ENCODE data around the gene PRKCSH. TPM values are rescaled to one million over a fixed set of nuclear protein-coding genes. Genes with fewer than 3 reads are reported as not detected.

Gene PRKCSH
- total and polyA plus RNA-seq, 7 experiments from 2014 or later: 30.6 to 332 (median 279) TPM

GRCh38 chr19:11495481-11495880, 60.0 kb downstream of the PRKCSH start:
- Histone ChIP-seq H3K27me3 (ENCODE audit: control insufficient read depth in 2 of 2, insufficient read depth in 2 of 2, low read length in 2 of 2) (no peaks in the 10 kb centered on the region), H3K36me3 (ENCODE audit: control insufficient read depth in 2 of 3, insufficient read depth in 3 of 3, low read length in 3 of 3) (peaks cover 0 to 39% (median 0%) of the 10 kb centered on the region in 3 experiments), H3K27ac (ENCODE audit: low read depth, low read length) (no peak overlapping the region), H3K4me1 (ENCODE audit: control insufficient read depth in 2 of 2, insufficient read depth in 2 of 2, low read length in 2 of 2) (no peaks in the 10 kb centered on the region), H3K9me3 (ENCODE audit: control insufficient read depth in 2 of 3, low read length in 3 of 3) (no peaks in the 10 kb centered on the region), H3K4me3 (ENCODE audit: low read length) (no peak overlapping the region)
- ATAC-seq (no peak), DNase-seq (no peak)
- intact Hi-C loops (cut with micrococcal nuclease): no loop called here
- Mint-ChIP-seq H3K4me1 (peaks cover 0 to 8% (median 0%) of the 10 kb centered on the region in 7 donors), H3K9me3 (peaks cover 0 to 3% (median 0%) of the 10 kb centered on the region in 11 donors), H3K4me3 (no peak overlapping the region), H3K36me3 (peaks cover 5 to 26% (median 11%) of the 10 kb centered on the region in 5 donors), H3K27ac (no peak overlapping the region), H3K27me3 (no peaks in the 10 kb centered on the region)
- ChIA-PET CTCF (interaction anchor here (0.6 kb wide), 1 partner anchor 470 kb away, joined by 3 read pairs; no protein-coding TSS in a partner anchor), POLR2A (no interaction called here)

- ATAC-seq: no peak
- no peaks in the 10 kb centered on the region for H3K27me3 Mint-ChIP-seq
- H3K9me3 Mint-ChIP-seq: peaks cover 0 to under 1% (median 0%) of the 10 kb centered on the region in 11 donors
- H3K27ac ChIP-seq (ENCODE audit: low read depth, low read length): no peak overlapping the region
- H3K4me3 Mint-ChIP-seq: no peak overlapping the region
- H3K9me3 ChIP-seq (ENCODE audit: control insufficient read depth in 2 of 3, low read length in 3 of 3): no peaks in the 10 kb centered on the region
- no peaks in the 10 kb centered on the region for H3K27me3 ChIP-seq (ENCODE audit: control insufficient read depth in 2 of 2, insufficient read depth in 2 of 2, low read length in 2 of 2)
- H3K4me1 ChIP-seq (ENCODE audit: control insufficient read depth in 2 of 2, insufficient read depth in 2 of 2, low read length in 2 of 2): no peaks in the 10 kb centered on the region
- intact Hi-C loops (cut with micrococcal nuclease): loop anchor here (1.0 kb wide), 1 partner anchor 91 kb away; no protein-coding TSS in a partner anchor
- CTCF ChIA-PET: no interaction called here
- peaks cover 0 to 8% (median 0%) of the 10 kb centered on the region in 7 donors for H3K4me1 Mint-ChIP-seq
- H3K36me3 Mint-ChIP-seq: peaks cover 6 to 22% (median 7%) of the 10 kb centered on the region in 5 donors
- no peak for DNase-seq
- no peak overlapping the region for H3K4me3 ChIP-seq (ENCODE audit: low read length)
- H3K36me3 ChIP-seq (ENCODE audit: control insufficient read depth in 2 of 3, insufficient read depth in 3 of 3, low read length in 3 of 3): peaks cover 0 to 35% (median 0%) of the 10 kb centered on the region in 3 experiments
- no peak overlapping the region for H3K27ac Mint-ChIP-seq
- POLR2A ChIA-PET: no interaction called here
These were observed 60.5 kb downstream of the PRKCSH start for GRCh38 chr19:11495885-11496284.

- H3K4me3 Mint-ChIP-seq: no peak overlapping the region
- POLR2A ChIA-PET: no interaction called here
- no peaks in the 10 kb centered on the region for H3K27me3 ChIP-seq (ENCODE audit: control insufficient read depth in 2 of 2, insufficient read depth in 2 of 2, low read length in 2 of 2)
- peaks cover 0 to 38% (median 0%) of the 10 kb centered on the region in 3 experiments for H3K36me3 ChIP-seq (ENCODE audit: control insufficient read depth in 2 of 3, insufficient read depth in 3 of 3, low read length in 3 of 3)
- H3K27ac Mint-ChIP-seq: peak overlapping the region in 1 of 9 donors; percentile 51
- H3K9me3 ChIP-seq (ENCODE audit: control insufficient read depth in 2 of 3, low read length in 3 of 3): no peaks in the 10 kb centered on the region
- H3K4me1 ChIP-seq (ENCODE audit: control insufficient read depth in 2 of 2, insufficient read depth in 2 of 2, low read length in 2 of 2): no peaks in the 10 kb centered on the region
- CTCF ChIA-PET: no interaction called here
- no peak overlapping the region for H3K27ac ChIP-seq (ENCODE audit: low read depth, low read length)
- intact Hi-C loops (cut with micrococcal nuclease): loop anchor here (1.0 kb wide), 1 partner anchor 91 kb away; no protein-coding TSS in a partner anchor
- no peak overlapping the region for H3K4me3 ChIP-seq (ENCODE audit: low read length)
- H3K27me3 Mint-ChIP-seq: no peaks in the 10 kb centered on the region
- ATAC-seq: peak; percentile 73
- peak; percentile 27 to 64 (median 49) for DNase-seq
- H3K9me3 Mint-ChIP-seq: no peaks in the 10 kb centered on the region
- peaks cover 4 to 22% (median 4%) of the 10 kb centered on the region in 5 donors for H3K36me3 Mint-ChIP-seq
- H3K4me1 Mint-ChIP-seq: peaks cover 0 to 11% (median 0%) of the 10 kb centered on the region in 7 donors
These were observed 61.1 kb downstream of the PRKCSH start for GRCh38 chr19:11496391-11497163.

DNA sequence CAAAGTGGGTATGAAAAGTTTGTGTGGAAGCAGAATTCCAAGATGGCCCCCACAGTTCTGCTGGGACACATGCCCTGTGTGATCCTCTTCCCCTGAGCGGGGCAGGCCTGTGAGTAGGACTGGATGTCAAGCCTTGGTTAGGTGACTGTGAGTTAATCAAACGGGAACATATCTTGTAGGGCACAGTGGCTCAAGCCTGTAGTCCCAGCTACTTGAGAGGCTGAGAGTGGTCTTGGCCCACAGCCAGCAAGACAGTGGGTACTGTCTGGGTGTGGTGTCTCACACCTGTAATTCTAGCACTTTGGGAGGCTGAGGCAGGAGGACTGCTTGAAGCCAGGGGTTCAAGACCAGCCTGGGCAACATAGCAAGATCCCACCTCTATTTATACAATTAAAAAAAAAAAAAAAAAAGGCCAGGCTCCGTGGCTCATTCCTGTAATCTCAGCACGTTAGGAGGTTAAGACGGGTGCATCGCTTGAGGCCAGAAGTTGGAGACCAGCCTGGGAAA, 63.8 kb downstream of the PRKCSH start:
- Histone ChIP-seq H3K27ac (ENCODE audit: low read depth, low read length) (no peak overlapping the region), H3K9me3 (ENCODE audit: control insufficient read depth in 2 of 3, low read length in 3 of 3) (no peaks in the 10 kb centered on the region), H3K27me3 (ENCODE audit: control insufficient read depth in 2 of 2, insufficient read depth in 2 of 2, low read length in 2 of 2) (no peaks in the 10 kb centered on the region), H3K36me3 (ENCODE audit: control insufficient read depth in 2 of 3, insufficient read depth in 3 of 3, low read length in 3 of 3) (peaks cover 0 to 34% (median 0%) of the 10 kb centered on the region in 3 experiments), H3K4me3 (ENCODE audit: low read length) (no peak overlapping the region), H3K4me1 (ENCODE audit: control insufficient read depth in 2 of 2, insufficient read depth in 2 of 2, low read length in 2 of 2) (no peaks in the 10 kb centered on the region)
- ATAC-seq: no peak
- H3K4me1 Mint-ChIP-seq: peaks cover under 1 to 13% (median 5%) of the 10 kb centered on the region in 7 donors
- H3K27ac Mint-ChIP-seq: no peak overlapping the region
- intact Hi-C loops (cut with micrococcal nuclease): no loop called here
- no peak for DNase-seq
- ChIA-PET CTCF (interaction anchor here (0.7 kb wide), 1 partner anchor 72 kb away, joined by 5 read pairs; no protein-coding TSS in a partner anchor), POLR2A (no interaction called here)
- H3K4me3 Mint-ChIP-seq: no peak overlapping the region
- peaks cover 0 to 22% (median 8%) of the 10 kb centered on the region in 5 donors for H3K36me3 Mint-ChIP-seq
- no peaks in the 10 kb centered on the region for H3K27me3 Mint-ChIP-seq
- no peaks in the 10 kb centered on the region for H3K9me3 Mint-ChIP-seq

GRCh38 chr19:11499890-11500420, 64.5 kb downstream of the PRKCSH start:
- Histone ChIP-seq H3K27ac (ENCODE audit: low read depth, low read length) (no peak overlapping the region), H3K27me3 (ENCODE audit: control insufficient read depth in 2 of 2, insufficient read depth in 2 of 2, low read length in 2 of 2) (no peaks in the 10 kb centered on the region), H3K36me3 (ENCODE audit: control insufficient read depth in 2 of 3, insufficient read depth in 3 of 3, low read length in 3 of 3) (peaks cover 0 to 30% (median 0%) of the 10 kb centered on the region in 3 experiments), H3K9me3 (ENCODE audit: control insufficient read depth in 2 of 3, low read length in 3 of 3) (no peaks in the 10 kb centered on the region), H3K4me3 (ENCODE audit: low read length) (no peak overlapping the region), H3K4me1 (ENCODE audit: control insufficient read depth in 2 of 2, insufficient read depth in 2 of 2, low read length in 2 of 2) (peaks cover 3 to 5% of the 10 kb centered on the region in 2 donors)
- ATAC-seq: no peak
- no peak for DNase-seq
- H3K4me3 Mint-ChIP-seq: no peak overlapping the region
- H3K4me1 Mint-ChIP-seq: peaks cover 7 to 15% (median 11%) of the 10 kb centered on the region in 7 donors
- ChIA-PET POLR2A (no interaction called here), CTCF (no interaction called here)
- H3K27ac Mint-ChIP-seq: no peak overlapping the region
- peaks cover 0 to 22% (median 8%) of the 10 kb centered on the region in 5 donors for H3K36me3 Mint-ChIP-seq
- H3K9me3 Mint-ChIP-seq: no peaks in the 10 kb centered on the region
- no peaks in the 10 kb centered on the region for H3K27me3 Mint-ChIP-seq
- intact Hi-C loops (cut with micrococcal nuclease): loop anchor here in 1 of 2 donors (10.0 kb wide), 1 partner anchor 1435 kb away; the partner anchor contains the start of genes CALR and FARSA
